ENCODE data around the gene CCDC102A. TPM values are rescaled to one million over a fixed set of nuclear protein-coding genes. Genes with fewer than 3 reads are reported as not detected.
"Not testable (repeated sequence)": the region's sequence is repeated elsewhere in the genome, so short reads cannot be mapped to it uniquely, and the experiment has no call there.

Gene CCDC102A
- total RNA-seq, 1 donor from 2014 or later, result 9.4 TPM

DNA sequence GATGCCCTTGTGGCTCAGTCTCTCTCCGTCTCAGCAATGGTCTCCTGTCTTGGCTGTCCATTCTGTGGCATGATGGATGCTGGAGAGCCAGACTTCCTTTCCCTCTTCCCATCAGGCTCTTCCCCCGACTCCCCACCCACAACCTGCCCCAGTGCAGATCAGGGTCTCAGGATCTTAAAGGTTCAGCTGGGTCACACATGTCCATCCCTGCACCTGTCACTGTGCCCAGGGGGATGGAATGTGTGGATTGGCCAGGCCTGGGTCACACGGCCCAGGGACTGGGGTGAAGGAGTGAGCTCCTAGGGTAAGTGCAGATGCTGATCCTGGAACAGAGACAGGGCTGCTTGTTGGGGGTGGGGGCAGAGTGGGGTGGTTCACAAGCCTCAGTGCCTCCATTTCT, 29.1 kb upstream of the CCDC102A start:
- DNase-seq (ENCODE audit: low read depth, low spot score), result no peak

- DNase-seq (ENCODE audit: low read depth, low spot score), result no peak
Observed at GRCh38 chr16:57564571-57565270, 28.4 kb upstream of the CCDC102A start.

DNA sequence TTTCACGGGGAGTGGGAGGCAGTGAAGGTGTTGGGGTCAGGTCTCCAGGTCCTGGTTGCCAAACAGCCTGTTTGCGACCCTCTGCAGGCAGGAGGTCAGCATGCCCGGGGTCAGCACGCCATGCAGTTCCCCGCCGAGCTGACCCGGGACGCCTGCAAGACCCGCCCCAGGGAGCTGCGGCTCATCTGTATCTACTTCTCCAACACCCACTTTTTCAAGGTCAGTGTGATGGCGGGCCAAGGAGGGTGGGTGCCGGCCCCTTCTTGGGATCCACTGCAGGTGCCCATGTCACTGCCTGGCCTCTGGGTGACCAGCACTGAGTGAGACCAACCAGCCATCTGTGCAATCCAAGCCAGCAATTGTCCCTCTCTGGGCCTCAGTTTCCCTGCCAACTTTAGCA, 27.4 kb upstream of the CCDC102A start:
- no peak for DNase-seq (ENCODE audit: low read depth, low spot score)

DNA sequence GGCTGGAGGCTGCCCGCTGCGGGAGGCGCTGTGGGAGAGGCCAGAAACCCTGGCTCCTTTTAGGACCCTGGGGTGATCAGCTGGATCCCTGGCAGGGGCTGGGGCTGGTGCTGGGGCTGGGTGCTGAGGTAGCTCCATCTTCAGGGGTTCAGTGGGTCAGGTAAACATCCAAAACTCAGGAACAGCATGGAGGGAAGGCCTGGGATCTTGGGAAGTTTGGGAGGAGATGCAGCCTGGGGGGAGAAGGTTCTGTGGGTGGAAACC, 27.0 kb upstream of the CCDC102A start:
- no peak for DNase-seq (ENCODE audit: low read depth, low spot score)

GRCh38 chr16:57562669-57563486, 26.5 kb upstream of the CCDC102A start:
- DNase-seq (ENCODE audit: low read depth, low spot score), result no peak

- no peak for DNase-seq (ENCODE audit: low read depth, low spot score)
Observed at GRCh38 chr16:57562066-57562465, 25.7 kb upstream of the CCDC102A start.

- no peak for DNase-seq (ENCODE audit: low read depth, low spot score)
Observed at GRCh38 chr16:57559072-57559790, 22.9 kb upstream of the CCDC102A start.

DNA sequence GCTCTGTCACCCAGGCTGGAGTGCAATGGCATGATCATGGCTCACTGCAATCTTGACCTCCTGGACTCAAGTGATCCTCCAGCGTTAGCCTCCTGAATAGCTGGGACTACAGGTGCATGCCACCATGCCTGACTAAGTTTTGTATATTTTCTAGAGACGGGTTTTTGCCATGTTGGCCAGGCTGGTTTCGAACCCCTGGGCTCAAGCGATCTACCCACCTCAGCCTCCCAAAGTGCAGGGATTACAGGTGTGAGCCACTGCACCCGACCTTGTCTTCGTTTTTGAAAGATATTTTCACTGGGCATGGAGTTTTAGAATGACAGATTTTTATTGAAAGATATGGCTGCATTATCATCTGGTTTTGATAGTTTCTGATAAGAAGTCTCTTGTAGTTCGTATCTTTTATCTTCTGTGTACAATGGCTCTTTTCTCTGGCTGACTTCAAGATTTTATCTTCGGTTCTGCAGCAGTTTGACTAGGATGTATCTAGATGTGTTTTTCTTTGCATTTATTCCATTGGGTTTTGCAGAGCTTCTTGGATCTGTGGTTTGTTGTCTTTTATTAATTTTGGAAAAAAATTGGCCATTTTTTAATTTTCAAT, 20.7 kb upstream of the CCDC102A start:
- no peak for DNase-seq (ENCODE audit: low read depth, low spot score)

- no peak for DNase-seq (ENCODE audit: low read depth, low spot score)
Observed at GRCh38 chr16:57555831-57556230, 19.5 kb upstream of the CCDC102A start.

GRCh38 chr16:57551057-57551456, 14.7 kb upstream of the CCDC102A start:
- no peak for DNase-seq (ENCODE audit: low read depth, low spot score)

DNA sequence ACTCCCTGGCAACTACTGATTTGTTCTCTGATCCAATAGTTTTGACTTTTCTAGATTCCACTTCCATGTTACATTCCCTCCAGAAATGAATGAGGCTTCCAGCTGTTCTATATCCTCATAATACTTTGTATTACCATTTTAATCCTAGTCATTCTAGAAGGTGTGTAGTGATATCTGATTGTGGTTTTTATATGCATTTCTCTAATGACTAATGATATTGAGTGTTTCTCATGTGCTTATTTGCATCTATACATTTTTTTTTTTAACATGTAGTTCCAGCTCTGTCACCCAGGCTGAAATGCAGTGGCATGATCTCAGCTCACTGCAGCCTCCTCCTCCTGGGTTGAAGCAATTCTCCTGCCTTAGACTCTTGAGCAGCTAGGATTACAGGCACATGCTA, 13.4 kb upstream of the CCDC102A start:
- no peak for DNase-seq (ENCODE audit: low read depth, low spot score)

GRCh38 chr16:57548408-57548807, 12.0 kb upstream of the CCDC102A start:
- DNase-seq (ENCODE audit: low read depth, low spot score), result no peak

- not testable (repeated sequence) for DNase-seq (ENCODE audit: low read depth, low spot score)
Observed at GRCh38 chr16:57547524-57547923, 11.2 kb upstream of the CCDC102A start.

- no peak for DNase-seq (ENCODE audit: low read depth, low spot score)
Observed at GRCh38 chr16:57544124-57544653, 7.8 kb upstream of the CCDC102A start.

GRCh38 chr16:57541754-57542435, 5.5 kb upstream of the CCDC102A start:
- no peak for DNase-seq (ENCODE audit: low read depth, low spot score)

DNA sequence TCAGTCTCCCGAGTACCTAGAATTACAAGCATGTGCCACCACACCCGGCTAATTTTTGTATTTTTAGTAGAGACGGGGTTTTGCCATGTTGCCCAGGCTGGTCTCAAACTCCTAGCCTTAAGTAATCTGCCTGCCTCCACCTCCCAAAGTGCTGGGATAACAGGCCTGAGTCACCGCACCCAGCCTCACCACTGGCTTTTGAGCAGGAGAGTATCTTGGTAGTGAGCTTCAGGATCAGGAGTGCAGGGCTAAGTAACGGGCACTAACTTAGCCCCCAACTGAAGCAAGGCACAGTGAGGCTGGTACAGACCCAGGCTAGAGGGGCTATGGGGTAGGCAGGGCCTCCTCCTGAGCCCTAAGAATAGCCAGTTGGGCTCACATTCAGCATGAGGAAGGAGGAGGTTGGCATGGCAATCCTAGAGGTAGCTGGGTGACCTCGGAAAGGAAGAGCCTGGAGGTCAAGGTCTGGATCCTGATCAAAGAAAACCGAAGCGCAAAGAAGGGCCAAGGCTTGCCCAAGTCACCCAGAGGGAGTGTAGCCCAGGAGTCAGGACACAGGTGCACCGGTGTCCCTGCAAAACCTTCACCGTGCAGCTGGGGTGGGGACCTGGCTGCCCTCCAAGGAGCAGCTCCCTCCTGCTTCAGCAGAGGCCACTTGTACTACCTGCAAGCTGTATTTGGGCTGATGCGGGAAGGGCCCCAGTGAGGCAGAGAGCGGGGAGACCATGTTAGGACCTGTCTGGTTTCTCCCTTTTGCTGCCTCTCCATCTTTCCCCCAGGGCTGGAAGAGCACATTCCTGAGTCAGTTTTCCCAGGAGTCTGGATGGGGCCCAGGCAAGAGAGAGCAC, 4.8 kb upstream of the CCDC102A start:
- no peak for DNase-seq (ENCODE audit: low read depth, low spot score)

DNA sequence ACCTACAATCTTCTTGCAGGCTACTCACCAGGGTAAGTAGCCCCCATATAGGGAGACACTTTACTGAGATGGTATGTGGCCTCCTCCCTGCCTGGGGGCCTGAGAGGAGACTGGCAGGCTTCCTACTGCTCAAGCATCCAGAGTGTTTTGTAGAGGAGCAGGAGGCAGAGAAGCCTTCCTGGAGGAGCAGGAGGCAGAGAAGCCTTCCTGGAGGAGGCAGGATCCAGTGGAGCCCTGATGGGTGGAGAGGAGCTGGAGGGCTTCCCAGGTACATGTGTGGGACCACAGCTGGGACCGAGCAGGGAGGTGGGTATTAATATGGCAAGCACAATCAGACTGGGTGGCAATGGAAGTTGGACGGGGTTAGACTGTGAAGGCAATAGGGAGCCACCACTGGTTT, 4.0 kb upstream of the CCDC102A start:
- DNase-seq (ENCODE audit: low read depth, low spot score), result no peak

- no peak for DNase-seq (ENCODE audit: low read depth, low spot score)
Observed at GRCh38 chr16:57539072-57539796, 2.9 kb upstream of the CCDC102A start.

GRCh38 chr16:57538235-57538721, 1.9 kb upstream of the CCDC102A start:
- no peak for DNase-seq (ENCODE audit: low read depth, low spot score)

Data from pulmonary artery endothelial cell (primary cell).